SW 1271 (cell line): ENCODE data around the gene RHEBL1.

Experiments
- DNase-seq, 2 experiments: peaks; one replicate each; lab custom pipeline; 2025; lab: John Stamatoyannopoulos, UW

RHEBL1 gene

GRCh38 chr12:49069507-49070346 lies at the start of gene RHEBL1:
Gene RHEBL1 (minus strand): TSS chr12:49069979. CDS start chr12:49069785, 194 bp downstream.
- DNase-seq: peak; percentile 91 to 97

- no peak for DNase-seq
Measured at GRCh38 chr12:49111206-49111605, 41.4 kb upstream of the RHEBL1 start.

- peak; percentile 99 for DNase-seq
Measured at GRCh38 chr12:49110464-49111155, 40.8 kb upstream of the RHEBL1 start, which contains the start of gene LMBR1L. Gene LMBR1L (minus strand): TSS chr12:49110847. CDS start chr12:49110555, 292 bp downstream.

- peak in 1 of 2 experiments; percentile 8 for DNase-seq
Measured at GRCh38 chr12:49109641-49110463, 40.1 kb upstream of the RHEBL1 start.

- no peak for DNase-seq
Measured at GRCh38 chr12:49108958-49109404, 39.2 kb upstream of the RHEBL1 start.

- DNase-seq: no peak
Measured at GRCh38 chr12:49105504-49106084, 35.8 kb upstream of the RHEBL1 start.

- no peak for DNase-seq
Measured at GRCh38 chr12:49104822-49105221, 35.0 kb upstream of the RHEBL1 start.

- no peak for DNase-seq
Measured at GRCh38 chr12:49100380-49100779, 30.6 kb upstream of the RHEBL1 start.

- no peak for DNase-seq
Measured at GRCh38 chr12:49098703-49099102, 28.9 kb upstream of the RHEBL1 start.

GRCh38 chr12:49098035-49098451 lies 28.3 kb upstream of the RHEBL1 start:
- DNase-seq: peak in 1 of 2 experiments; percentile 40

- DNase-seq: no peak
Measured at GRCh38 chr12:49097381-49097780, 27.6 kb upstream of the RHEBL1 start.

- DNase-seq: no peak
Measured at GRCh38 chr12:49094975-49095365, 25.2 kb upstream of the RHEBL1 start.

- no peak for DNase-seq
Measured at GRCh38 chr12:49094160-49094974, 24.6 kb upstream of the RHEBL1 start, which contains the start of gene DHH. Gene DHH (minus strand): TSS chr12:49094801. CDS start chr12:49094512, 289 bp downstream.

- DNase-seq: no peak
Measured at GRCh38 chr12:49093792-49094159, 24.0 kb upstream of the RHEBL1 start.

- no peak for DNase-seq
Measured at GRCh38 chr12:49092816-49093406, 23.1 kb upstream of the RHEBL1 start.

- DNase-seq: no peak
Measured at GRCh38 chr12:49092086-49092815, 22.5 kb upstream of the RHEBL1 start.

GRCh38 chr12:49091836-49092085 lies 22.0 kb upstream of the RHEBL1 start:
- DNase-seq: no peak

GRCh38 chr12:49091056-49091835 lies 21.5 kb upstream of the RHEBL1 start:
- no peak for DNase-seq
